ENCODE results near the gene NEK11. TPM values are rescaled to one million over a fixed set of nuclear protein-coding genes. Genes with fewer than 3 reads are reported as not detected.
A peak's percentile ranks its signal among the peaks of the same experiment; 100 is the strongest.

NEK11 gene
- total RNA-seq, 1 donor from 2014 or later, result 1.9 TPM

GRCh38 chr3:131020122-131020693 lies 6.5 kb upstream of the NEK11 start:
- Mint-ChIP-seq H3K36me3 (ENCODE audit: low read depth) (peaks cover 58% of the 10 kb centered on the region), H3K27ac (no peak overlapping the region), H3K4me1 (peaks cover 48% of the 10 kb centered on the region), H3K9me3 (no peaks in the 10 kb centered on the region), H3K27me3 (no peaks in the 10 kb centered on the region), H3K4me3 (no peak overlapping the region)
- DNase-seq, result no peak
- ChIA-PET POLR2A (no interaction called here), CTCF (no interaction called here)
- intact Hi-C loops (cut with micrococcal nuclease), result no loop called here
- TF ChIP-seq, protein P1, sequence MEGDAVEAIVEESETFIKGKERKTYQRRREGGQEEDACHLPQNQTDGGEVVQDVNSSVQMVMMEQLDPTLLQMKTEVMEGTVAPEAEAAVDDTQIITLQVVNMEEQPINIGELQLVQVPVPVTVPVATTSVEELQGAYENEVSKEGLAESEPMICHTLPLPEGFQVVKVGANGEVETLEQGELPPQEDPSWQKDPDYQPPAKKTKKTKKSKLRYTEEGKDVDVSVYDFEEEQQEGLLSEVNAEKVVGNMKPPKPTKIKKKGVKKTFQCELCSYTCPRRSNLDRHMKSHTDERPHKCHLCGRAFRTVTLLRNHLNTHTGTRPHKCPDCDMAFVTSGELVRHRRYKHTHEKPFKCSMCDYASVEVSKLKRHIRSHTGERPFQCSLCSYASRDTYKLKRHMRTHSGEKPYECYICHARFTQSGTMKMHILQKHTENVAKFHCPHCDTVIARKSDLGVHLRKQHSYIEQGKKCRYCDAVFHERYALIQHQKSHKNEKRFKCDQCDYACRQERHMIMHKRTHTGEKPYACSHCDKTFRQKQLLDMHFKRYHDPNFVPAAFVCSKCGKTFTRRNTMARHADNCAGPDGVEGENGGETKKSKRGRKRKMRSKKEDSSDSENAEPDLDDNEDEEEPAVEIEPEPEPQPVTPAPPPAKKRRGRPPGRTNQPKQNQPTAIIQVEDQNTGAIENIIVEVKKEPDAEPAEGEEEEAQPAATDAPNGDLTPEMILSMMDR (IDR thresholded peaks at IDR 0.05), result no peak
- ATAC-seq (ENCODE audit: low read depth), result peak; percentile 80

GRCh38 chr3:131025539-131025938 lies 1.1 kb upstream of the NEK11 start:
- no peaks in the 10 kb centered on the region for H3K9me3 Mint-ChIP-seq
- H3K27ac Mint-ChIP-seq, result peak overlapping the region; percentile 97
- H3K36me3 Mint-ChIP-seq (ENCODE audit: low read depth), result peaks cover 42% of the 10 kb centered on the region
- no peak for DNase-seq
- ChIA-PET POLR2A (interaction anchor here (1.3 to 2.6 kb wide), 5 partner anchors 10 to 1392 kb away, joined by 3 to 33 read pairs (median 8); partner anchors contain the start of genes ATP2C1, DNAJC13 and NUDT16), CTCF (interaction anchor here (2.6 kb wide), 1 partner anchor 132 kb away, joined by 6 read pairs; the partner anchor contains the start of gene ATP2C1)
- ATAC-seq (ENCODE audit: low read depth), result no peak
- peaks cover 62% of the 10 kb centered on the region for H3K4me1 Mint-ChIP-seq
- peak overlapping the region; percentile 96 for H3K4me3 Mint-ChIP-seq
- TF ChIP-seq, protein P1 (IDR thresholded peaks at IDR 0.05), result no peak
- no peaks in the 10 kb centered on the region for H3K27me3 Mint-ChIP-seq
- intact Hi-C loops (cut with micrococcal nuclease), result loop anchor here (5.0 kb wide), 1 partner anchor 913 kb away; no protein-coding TSS in a partner anchor

GRCh38 chr3:131028844-131029243 lies 2.2 kb downstream of the NEK11 start:
- TF ChIP-seq, protein P1 (IDR thresholded peaks at IDR 0.05), result no peak
- Mint-ChIP-seq H3K36me3 (ENCODE audit: low read depth) (peaks cover 26% of the 10 kb centered on the region), H3K9me3 (no peaks in the 10 kb centered on the region), H3K4me3 (no peak overlapping the region), H3K27me3 (no peaks in the 10 kb centered on the region), H3K4me1 (peaks cover 34% of the 10 kb centered on the region), H3K27ac (no peak overlapping the region)
- CTCF ChIA-PET, result no interaction called here
- intact Hi-C loops (cut with micrococcal nuclease), result loop anchor here (5.0 kb wide), 1 partner anchor 917 kb away; no protein-coding TSS in a partner anchor
- DNase-seq, result no peak
- no peak for ATAC-seq (ENCODE audit: low read depth)
- POLR2A ChIA-PET, result no interaction called here

DNA sequence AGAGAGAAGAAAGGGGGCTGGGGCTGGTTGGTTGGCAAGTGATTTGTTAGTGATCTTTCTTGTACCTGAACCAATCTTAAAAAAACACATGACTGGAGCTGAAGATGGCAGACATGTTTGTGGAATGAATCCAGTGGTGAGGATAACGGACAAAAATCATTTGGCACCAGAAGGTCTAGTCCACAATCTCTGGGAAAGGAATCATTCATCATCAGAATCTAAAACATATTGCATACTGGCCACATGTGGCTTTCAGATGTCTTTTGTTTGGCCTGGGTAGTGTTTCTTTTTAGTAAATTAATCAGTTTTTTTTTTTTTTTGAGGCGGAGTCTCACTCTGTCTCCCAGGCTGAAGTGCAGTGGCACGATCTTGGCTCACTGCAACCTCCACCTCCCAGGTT lies 5.0 kb downstream of the NEK11 start:
- Mint-ChIP-seq H3K36me3 (ENCODE audit: low read depth) (peaks cover 1% of the 10 kb centered on the region), H3K27me3 (no peaks in the 10 kb centered on the region), H3K9me3 (no peaks in the 10 kb centered on the region), H3K4me3 (no peak overlapping the region), H3K27ac (no peak overlapping the region), H3K4me1 (peaks cover 7% of the 10 kb centered on the region)
- POLR2A ChIA-PET, result no interaction called here
- intact Hi-C loops (cut with micrococcal nuclease), result no loop called here
- TF ChIP-seq, protein P1 (IDR thresholded peaks at IDR 0.05), result no peak
- ATAC-seq (ENCODE audit: low read depth), result no peak
- DNase-seq, result no peak
- CTCF ChIA-PET, result interaction anchor here (0.6 to 0.8 kb wide), 2 partner anchors 99 to 763 kb away, joined by 3 read pairs; no protein-coding TSS in a partner anchor

DNA sequence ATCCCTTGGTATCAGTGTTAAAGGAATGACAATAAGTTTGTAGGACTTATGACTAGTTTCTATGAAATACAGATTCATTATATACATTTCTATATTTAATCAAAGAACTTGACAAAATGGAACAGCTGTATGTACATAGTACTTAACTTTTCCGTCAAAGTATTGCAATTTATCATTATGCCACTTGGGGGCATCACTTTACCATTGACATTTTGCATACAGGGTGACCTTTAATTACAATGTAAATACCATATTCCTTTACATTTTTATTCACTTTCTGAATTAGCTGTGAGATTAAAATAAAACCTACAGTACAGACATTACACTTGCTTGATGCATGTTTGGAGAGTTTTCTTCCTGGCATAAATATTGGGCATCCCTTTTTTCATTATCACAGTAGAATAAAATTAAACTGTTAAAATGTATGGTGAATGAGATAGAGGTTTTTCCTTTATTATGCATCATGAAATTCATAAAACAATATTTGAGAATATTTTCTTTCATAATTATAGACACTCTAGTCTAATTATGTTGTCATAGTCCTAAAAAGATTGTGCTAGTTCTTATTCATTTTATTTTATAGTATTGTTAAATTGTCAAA lies 6.9 kb downstream of the NEK11 start:
- CTCF ChIA-PET, result interaction anchor here (0.8 to 1.6 kb wide), 6 partner anchors 9 to 1366 kb away, joined by 3 to 5 read pairs (median 4); no protein-coding TSS in a partner anchor
- POLR2A ChIA-PET, result no interaction called here
- ATAC-seq (ENCODE audit: low read depth), result peak; percentile 60
- no peak overlapping the region for H3K27ac Mint-ChIP-seq
- H3K4me1 Mint-ChIP-seq, result no peaks in the 10 kb centered on the region
- no peak for DNase-seq
- H3K36me3 Mint-ChIP-seq (ENCODE audit: low read depth), result no peaks in the 10 kb centered on the region
- H3K9me3 Mint-ChIP-seq, result no peaks in the 10 kb centered on the region
- no peak overlapping the region for H3K4me3 Mint-ChIP-seq
- TF ChIP-seq, protein P1 (IDR thresholded peaks at IDR 0.05), result peak; percentile 71
- H3K27me3 Mint-ChIP-seq, result no peaks in the 10 kb centered on the region
- intact Hi-C loops (cut with micrococcal nuclease), result loop anchor here (1.0 kb wide), 4 partner anchors 761 to 1366 kb away; no protein-coding TSS in a partner anchor

All from activated B cell treated with CpG ODN at 0.5 μM for 24 hours (primary cell).